Measurements from ENCODE around the gene NKX2-4. TPM values are rescaled to one million over a fixed set of nuclear protein-coding genes. Genes with fewer than 3 reads are reported as not detected.

The NKX2-4 gene
- polyA plus RNA-seq, 1 of the 3 experiments (the other 2 are of a cell fraction), result not detected

DNA sequence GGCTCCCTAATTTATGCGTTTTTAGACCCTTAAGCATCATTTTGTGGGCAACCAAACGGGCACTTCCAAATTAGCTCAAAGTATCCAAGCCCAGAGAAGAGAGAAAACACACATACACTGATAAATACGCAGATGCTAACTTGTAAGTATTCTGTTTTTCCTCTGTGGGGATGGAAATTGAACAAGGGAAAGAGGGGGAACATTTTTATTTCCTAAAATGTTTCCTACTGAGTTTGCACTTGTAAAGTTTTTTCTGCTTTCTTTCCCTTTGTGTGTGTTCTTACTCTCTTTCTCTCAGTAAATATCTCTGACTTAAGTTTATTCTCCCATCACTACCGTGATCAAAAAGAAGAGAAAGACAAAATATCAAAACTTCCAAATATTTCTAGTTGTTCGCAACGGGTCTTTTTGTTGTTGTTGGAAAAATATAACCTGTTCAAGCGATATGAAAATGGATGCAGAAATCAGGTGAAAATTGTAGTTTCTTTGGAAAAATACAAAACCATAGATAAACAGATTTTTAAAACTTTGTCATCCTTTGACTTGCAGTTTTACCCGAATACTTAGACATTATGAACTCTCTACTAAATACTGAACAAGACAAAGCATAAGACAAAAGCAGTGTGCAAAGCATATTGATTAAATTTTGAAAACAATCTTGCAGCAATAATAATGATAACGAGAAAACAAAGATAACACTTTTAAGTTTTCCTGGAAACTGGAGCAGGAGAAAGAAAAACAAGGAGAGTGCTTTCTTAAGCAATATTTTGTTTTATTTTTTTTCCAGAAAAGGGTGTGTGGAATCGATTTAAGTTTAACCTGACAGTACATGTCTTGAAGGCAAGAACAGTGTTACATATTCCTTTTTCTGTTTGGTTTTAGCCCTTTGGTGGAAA, 1.0 kb upstream of the NKX2-4 start:
- H3K79me2 ChIP-seq (ENCODE audit: insufficient read depth), result no peaks in the 10 kb centered on the region
- WGBS (ENCODE audit: low lambda C conversion rate), result 10% methylated on average over 10 of the region's 10 CpGs
- ChIA-PET POLR2A (no interaction called here), CTCF (no interaction called here)
- DNase-seq, result no peak
- H3F3A ChIP-seq (replicated peaks; ENCODE audit: insufficient read depth), result no peaks in the 10 kb centered on the region
- no peaks in the 10 kb centered on the region for H3K9me3 ChIP-seq
- no peaks in the 10 kb centered on the region for H3K9me2 ChIP-seq
- H2AFZ ChIP-seq (ENCODE audit: low read depth), result no peak overlapping the region
- H3K4me3 ChIP-seq (ENCODE audit: low read depth in 2 of 2, low read length in 1 of 2), result no peak overlapping the region
- H4K20me1 ChIP-seq (ENCODE audit: insufficient read depth), result no peaks in the 10 kb centered on the region
- H3K27ac ChIP-seq (ENCODE audit: low read depth in 2 of 2, low read length in 1 of 2), result no peak overlapping the region
- no peaks in the 10 kb centered on the region; a peak in 1 of 4 replicates for H3K4me1 ChIP-seq (ENCODE audit: control insufficient read depth in 1 of 2, insufficient read depth in 2 of 2, low read depth in 1 of 2, low read length in 1 of 2)
- no peaks in the 10 kb centered on the region for H3K36me3 ChIP-seq (replicated peaks in 1 of 2; ENCODE audit: control insufficient read depth in 1 of 2, insufficient read depth in 2 of 2, low read length in 1 of 2)
- H3K9ac ChIP-seq, result no peak overlapping the region
- no peak for TF ChIP-seq CHD2 (IDR thresholded peaks at IDR 0.05; ENCODE audit: low read length, partially characterized antibody)
- TF ChIP-seq FOXJ3 (CRISPR knock-in tag; IDR thresholded peaks at IDR 0.05), result no peak
- TF ChIP-seq, protein P1, sequence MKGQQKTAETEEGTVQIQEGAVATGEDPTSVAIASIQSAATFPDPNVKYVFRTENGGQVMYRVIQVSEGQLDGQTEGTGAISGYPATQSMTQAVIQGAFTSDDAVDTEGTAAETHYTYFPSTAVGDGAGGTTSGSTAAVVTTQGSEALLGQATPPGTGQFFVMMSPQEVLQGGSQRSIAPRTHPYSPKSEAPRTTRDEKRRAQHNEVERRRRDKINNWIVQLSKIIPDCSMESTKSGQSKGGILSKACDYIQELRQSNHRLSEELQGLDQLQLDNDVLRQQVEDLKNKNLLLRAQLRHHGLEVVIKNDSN (IDR thresholded peaks at IDR 0.05; ENCODE audit: borderline replicate concordance, low read depth), result no peak
- TF ChIP-seq, protein P2, sequence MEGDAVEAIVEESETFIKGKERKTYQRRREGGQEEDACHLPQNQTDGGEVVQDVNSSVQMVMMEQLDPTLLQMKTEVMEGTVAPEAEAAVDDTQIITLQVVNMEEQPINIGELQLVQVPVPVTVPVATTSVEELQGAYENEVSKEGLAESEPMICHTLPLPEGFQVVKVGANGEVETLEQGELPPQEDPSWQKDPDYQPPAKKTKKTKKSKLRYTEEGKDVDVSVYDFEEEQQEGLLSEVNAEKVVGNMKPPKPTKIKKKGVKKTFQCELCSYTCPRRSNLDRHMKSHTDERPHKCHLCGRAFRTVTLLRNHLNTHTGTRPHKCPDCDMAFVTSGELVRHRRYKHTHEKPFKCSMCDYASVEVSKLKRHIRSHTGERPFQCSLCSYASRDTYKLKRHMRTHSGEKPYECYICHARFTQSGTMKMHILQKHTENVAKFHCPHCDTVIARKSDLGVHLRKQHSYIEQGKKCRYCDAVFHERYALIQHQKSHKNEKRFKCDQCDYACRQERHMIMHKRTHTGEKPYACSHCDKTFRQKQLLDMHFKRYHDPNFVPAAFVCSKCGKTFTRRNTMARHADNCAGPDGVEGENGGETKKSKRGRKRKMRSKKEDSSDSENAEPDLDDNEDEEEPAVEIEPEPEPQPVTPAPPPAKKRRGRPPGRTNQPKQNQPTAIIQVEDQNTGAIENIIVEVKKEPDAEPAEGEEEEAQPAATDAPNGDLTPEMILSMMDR (IDR thresholded peaks at IDR 0.05), result no peak
- H3K27me3 ChIP-seq (ENCODE audit: insufficient read depth), result peaks cover 50% of the 10 kb centered on the region
- H3K4me2 ChIP-seq, result no peak overlapping the region

DNA sequence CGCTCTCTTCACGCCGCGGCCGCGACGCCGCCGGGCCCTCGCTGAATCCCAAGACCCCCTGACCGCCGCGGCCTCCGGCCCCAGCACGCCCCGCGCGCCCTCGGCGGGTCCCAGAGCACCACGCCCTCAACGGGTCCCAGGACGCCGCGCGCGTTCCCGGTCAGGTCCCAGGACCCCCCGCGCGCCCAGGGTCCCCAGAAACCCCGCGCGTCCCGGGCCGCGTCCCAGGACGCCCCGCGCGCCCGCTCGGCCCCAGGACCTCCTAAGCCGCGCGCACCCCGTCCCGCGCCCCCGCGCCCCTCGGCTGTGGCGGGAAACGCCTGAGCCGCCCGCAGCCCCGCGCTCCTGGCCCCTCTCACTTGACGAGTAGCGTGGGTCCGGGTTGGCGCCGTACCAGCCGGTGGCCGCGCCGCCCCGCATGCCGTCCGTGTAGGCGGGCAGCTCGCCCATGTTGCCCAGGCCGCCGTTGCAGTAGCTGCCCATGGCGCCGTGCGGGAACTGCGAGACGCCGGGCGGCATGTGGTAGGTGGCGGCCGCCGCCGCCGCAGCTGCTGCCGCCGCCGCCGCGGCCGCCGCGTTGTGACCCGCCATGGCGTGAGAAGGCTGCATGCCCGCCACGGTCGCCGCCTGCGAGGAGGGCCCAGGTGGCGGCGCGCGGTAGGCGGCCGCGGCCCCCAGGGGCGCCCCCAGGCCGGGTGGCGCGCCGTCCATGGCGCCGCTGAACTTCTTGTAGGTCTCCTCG, 556 bp downstream of the NKX2-4 start:
- POLR2A ChIA-PET, result interaction anchor here (0.6 kb wide), 1 partner anchor 94 kb away, joined by 3 read pairs; the partner anchor contains the start of gene XRN2
- Histone ChIP-seq H3K4me2 (no peak overlapping the region), H3K4me1 (ENCODE audit: control insufficient read depth in 1 of 2, insufficient read depth in 2 of 2, low read depth in 1 of 2, low read length in 1 of 2) (no peaks in the 10 kb centered on the region; a peak in 1 of 4 replicates), H4K20me1 (ENCODE audit: insufficient read depth) (no peaks in the 10 kb centered on the region), H3K79me2 (ENCODE audit: insufficient read depth) (no peaks in the 10 kb centered on the region), H3K36me3 (replicated peaks in 1 of 2; ENCODE audit: control insufficient read depth in 1 of 2, insufficient read depth in 2 of 2, low read length in 1 of 2) (no peaks in the 10 kb centered on the region), H3K9me3 (no peaks in the 10 kb centered on the region), H3K9ac (no peak overlapping the region), H3K27ac (ENCODE audit: low read depth in 2 of 2, low read length in 1 of 2) (no peak overlapping the region), H2AFZ (ENCODE audit: low read depth) (no peak overlapping the region), H3K9me2 (no peaks in the 10 kb centered on the region), H3K4me3 (ENCODE audit: low read depth in 2 of 2, low read length in 1 of 2) (peak overlapping the region in 1 of 2 experiments; percentile 1; a peak in 1 of 4 replicates), H3K27me3 (ENCODE audit: insufficient read depth) (peaks cover 50% of the 10 kb centered on the region), H3F3A (replicated peaks; ENCODE audit: insufficient read depth) (peaks cover 4% of the 10 kb centered on the region)
- CTCF ChIA-PET, result interaction anchor here (0.6 to 4.1 kb wide), 2 partner anchors 161 to 343 kb away, joined by 3 to 27 read pairs; no protein-coding TSS in a partner anchor
- TF ChIP-seq EZH2phosphoT487 (IDR thresholded peaks at IDR 0.05; ENCODE audit: borderline replicate concordance, low read depth) (peak; percentile 5; the same call in 1 of the 2 replicates), SIN3A (IDR thresholded peaks at IDR 0.05; ENCODE audit: borderline replicate concordance, low read depth, low read length) (no peak)
- TF ChIP-seq, protein P2 (IDR thresholded peaks at IDR 0.05), result no peak
- DNase-seq, result peak; percentile 65
- WGBS (ENCODE audit: low lambda C conversion rate), result 4% methylated on average over 25 of the region's 116 CpGs
